Ishikawa (cell line): ENCODE data around the gene SMPD3.

ENCODE experiments used
- CEBPB ChIP-seq: IDR thresholded peaks from 2 replicates; pipeline ENCODE4 v1.6.1; 2012
- EGR1 ChIP-seq: IDR thresholded peaks from 2 replicates; pipeline ENCODE4 v1.6.1; 2012
- EP300 ChIP-seq: IDR thresholded peaks from 2 replicates; pipeline ENCODE4 v1.6.1; 2012; ENCODE audit warnings: borderline replicate concordance
- FOXM1 ChIP-seq: IDR thresholded peaks from 2 replicates; pipeline ENCODE4 v1.6.1; 2012; ENCODE audit warnings: low read depth, borderline replicate concordance
- NFIC ChIP-seq: IDR thresholded peaks from 2 replicates; pipeline ENCODE4 v1.6.1; 2012
- RAD21 ChIP-seq: IDR thresholded peaks from 2 replicates; pipeline ENCODE4 v1.6.1; 2012; ENCODE audit warnings: low read depth
- TAF1 ChIP-seq: IDR thresholded peaks from 2 replicates; pipeline ENCODE4 v1.6.1; 2012; ENCODE audit warnings: low read depth, mild to moderate bottlenecking
- TEAD4 ChIP-seq: IDR thresholded peaks from 2 replicates; pipeline ENCODE4 v1.6.1; 2012
- YY1 ChIP-seq: IDR thresholded peaks from 2 replicates; pipeline ENCODE4 v1.6.1; 2012; ENCODE audit warnings: low read depth
- TF ChIP-seq, protein P1 (sequence below): IDR thresholded peaks from 2 replicates; pipeline ENCODE4 v1.6.1; 2012; ENCODE audit warnings: low read depth, mild to moderate bottlenecking

DNA sequence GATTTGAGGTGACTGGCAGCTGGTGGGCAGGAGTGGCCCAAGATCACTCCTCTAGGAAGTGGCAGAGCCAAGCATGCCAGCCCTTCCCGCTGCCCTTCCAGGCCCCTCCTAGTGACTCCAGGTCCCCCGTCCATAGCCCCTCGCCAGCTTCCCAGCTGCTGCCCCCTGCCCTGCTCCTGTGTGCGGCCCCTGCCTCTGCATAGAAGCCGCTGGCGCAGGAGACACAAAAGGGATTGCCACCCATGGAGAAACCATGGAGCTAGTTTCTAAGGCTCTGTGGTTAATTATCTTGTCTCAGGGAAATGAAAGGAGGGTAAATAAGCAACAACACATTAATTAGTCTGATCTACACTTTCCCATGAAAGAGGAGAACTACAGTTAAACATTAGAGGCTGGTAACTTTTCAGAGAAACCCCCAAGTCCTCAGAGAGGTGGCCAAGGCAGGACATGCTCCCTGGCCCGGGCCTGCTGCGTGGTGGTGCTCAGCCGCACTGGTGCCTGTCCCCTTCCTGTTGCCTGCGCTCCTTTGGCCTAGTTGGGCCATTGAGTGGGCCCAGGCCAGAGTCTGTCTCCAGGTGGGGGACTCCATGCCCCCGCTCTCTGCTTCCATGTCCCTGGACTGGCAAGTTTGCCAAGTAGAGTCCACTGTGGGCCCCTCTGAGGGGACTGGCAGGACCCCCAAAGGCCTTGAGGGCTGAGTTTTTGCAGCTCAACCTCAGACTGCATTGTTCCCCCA is 72.3 kb downstream of the SMPD3 start:
- no peak for TF ChIP-seq EGR1
- TF ChIP-seq RAD21: no peak
- no peak for TF ChIP-seq TEAD4
- TF ChIP-seq FOXM1: no peak
- no peak for TF ChIP-seq TAF1
- TF ChIP-seq, protein P1, sequence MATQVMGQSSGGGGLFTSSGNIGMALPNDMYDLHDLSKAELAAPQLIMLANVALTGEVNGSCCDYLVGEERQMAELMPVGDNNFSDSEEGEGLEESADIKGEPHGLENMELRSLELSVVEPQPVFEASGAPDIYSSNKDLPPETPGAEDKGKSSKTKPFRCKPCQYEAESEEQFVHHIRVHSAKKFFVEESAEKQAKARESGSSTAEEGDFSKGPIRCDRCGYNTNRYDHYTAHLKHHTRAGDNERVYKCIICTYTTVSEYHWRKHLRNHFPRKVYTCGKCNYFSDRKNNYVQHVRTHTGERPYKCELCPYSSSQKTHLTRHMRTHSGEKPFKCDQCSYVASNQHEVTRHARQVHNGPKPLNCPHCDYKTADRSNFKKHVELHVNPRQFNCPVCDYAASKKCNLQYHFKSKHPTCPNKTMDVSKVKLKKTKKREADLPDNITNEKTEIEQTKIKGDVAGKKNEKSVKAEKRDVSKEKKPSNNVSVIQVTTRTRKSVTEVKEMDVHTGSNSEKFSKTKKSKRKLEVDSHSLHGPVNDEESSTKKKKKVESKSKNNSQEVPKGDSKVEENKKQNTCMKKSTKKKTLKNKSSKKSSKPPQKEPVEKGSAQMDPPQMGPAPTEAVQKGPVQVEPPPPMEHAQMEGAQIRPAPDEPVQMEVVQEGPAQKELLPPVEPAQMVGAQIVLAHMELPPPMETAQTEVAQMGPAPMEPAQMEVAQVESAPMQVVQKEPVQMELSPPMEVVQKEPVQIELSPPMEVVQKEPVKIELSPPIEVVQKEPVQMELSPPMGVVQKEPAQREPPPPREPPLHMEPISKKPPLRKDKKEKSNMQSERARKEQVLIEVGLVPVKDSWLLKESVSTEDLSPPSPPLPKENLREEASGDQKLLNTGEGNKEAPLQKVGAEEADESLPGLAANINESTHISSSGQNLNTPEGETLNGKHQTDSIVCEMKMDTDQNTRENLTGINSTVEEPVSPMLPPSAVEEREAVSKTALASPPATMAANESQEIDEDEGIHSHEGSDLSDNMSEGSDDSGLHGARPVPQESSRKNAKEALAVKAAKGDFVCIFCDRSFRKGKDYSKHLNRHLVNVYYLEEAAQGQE: no peak
- TF ChIP-seq YY1: no peak
- no peak for TF ChIP-seq CEBPB
- no peak for TF ChIP-seq EP300
- no peak for TF ChIP-seq NFIC
